GM21447 (cell line): ENCODE data around the gene MNX1.

Source experiments
- ATAC-seq: cut with Tn5 transposase; IDR thresholded peaks from one replicate; pipeline ENCODE4 v1.9.1; 2021; ENCODE audit not compliant: unreplicated experiment

Gene MNX1

DNA sequence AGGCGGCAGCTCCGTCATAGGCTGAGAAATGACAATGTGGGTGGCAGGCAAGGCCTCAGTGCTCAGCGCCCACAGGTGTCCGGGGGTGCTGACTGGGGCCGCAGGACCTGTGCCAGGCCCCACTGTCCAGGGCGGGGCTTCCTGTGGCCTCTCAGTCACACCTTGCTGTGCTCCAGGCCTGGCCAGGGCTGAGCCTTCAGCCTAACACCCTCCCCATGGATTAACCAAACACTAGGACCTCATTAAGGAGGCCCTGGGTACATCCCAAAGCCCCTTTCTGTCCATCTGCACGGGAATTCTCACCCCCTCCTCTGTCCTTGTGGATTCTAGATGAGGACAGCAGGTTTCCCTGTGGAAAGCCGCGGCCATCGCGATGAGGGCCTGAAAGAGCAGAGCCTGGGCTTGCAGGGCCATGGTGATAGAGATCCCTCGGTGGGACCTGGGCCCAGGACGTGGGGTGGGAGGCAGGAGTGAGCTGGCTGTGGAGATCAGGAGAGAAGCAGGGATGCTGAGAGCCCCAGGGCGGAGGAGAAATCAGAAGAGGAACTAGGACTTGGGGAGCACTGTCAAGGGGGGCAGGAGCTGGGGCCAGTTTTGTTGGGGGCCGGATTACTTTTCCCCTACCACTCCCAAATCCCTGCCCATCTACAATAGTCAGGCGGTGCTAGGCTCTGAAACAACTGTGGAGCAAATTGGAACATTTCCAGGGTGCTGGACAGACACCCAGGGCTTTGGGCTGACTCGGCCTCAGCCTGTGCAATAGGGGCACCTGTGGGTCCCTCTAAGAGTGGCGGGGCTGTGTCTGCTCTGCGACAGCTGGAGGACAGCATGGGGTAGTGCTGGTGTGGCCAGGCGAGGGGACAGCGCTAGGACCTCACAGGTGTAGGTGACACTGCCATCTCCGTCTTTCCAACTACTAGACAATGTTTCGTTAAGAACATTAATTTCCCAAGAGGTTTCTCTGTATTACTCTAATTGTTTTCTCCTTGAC is 23.3 kb upstream of the MNX1 start:
- ATAC-seq: no peak

DNA sequence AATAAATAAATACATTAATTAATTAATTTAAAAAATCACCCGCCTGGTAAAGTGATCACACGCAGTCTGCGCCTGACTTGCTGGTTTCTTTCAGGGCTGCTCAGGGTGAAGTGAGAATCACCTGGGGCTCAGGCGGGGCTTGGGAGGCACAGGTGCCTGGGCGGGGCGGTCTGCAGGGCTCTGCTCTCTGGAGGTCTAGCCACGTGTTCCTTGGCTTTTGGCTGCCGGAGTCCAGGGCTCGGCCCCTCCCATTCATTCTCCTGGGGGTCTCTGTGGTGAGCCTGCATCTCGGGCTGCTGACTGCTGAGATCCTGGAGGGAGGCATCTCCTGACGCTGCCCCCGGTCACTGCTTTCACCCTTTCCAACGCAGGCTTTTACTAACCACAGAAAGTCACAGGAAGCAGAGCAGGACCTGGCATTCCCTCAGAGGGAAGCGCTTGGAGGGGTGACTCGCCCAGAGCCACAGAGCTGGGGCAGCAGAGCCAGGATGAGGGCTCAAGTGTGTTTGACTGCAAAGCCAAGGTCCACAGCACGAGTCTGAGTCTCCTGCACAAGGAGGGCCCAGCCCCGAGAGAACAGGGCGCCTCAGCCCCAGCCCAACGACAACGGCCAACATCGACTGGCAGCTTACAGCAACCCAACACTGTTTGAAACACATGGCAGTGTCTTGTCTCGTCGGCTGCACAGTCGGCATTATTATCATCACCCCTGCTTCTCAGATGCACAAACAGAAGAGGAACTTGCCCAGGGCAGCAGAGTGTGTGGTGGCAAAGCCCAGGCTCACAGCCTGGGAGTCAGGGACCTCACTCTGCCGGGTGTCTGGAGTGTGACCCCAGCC is 22.4 kb upstream of the MNX1 start:
- no peak for ATAC-seq

DNA sequence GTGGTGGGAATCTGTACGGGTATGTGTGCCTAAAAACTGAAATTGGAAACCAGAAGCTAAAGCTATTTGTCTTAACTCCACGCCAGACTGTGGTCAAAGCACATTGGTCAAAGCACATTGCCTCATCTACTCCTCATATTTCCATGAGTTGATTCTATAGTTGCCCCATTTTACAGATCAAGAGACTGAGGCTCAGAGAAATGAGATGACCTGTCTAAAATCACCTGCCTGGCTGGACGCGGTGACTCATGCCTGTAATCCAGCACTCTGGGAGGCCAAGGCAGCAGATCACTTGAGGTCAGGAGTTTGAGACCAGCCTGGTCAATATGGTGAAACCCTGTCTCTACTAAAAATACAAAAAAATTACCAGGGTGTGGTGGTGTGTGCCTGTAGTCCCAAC is 21.7 kb upstream of the MNX1 start:
- no peak for ATAC-seq

DNA sequence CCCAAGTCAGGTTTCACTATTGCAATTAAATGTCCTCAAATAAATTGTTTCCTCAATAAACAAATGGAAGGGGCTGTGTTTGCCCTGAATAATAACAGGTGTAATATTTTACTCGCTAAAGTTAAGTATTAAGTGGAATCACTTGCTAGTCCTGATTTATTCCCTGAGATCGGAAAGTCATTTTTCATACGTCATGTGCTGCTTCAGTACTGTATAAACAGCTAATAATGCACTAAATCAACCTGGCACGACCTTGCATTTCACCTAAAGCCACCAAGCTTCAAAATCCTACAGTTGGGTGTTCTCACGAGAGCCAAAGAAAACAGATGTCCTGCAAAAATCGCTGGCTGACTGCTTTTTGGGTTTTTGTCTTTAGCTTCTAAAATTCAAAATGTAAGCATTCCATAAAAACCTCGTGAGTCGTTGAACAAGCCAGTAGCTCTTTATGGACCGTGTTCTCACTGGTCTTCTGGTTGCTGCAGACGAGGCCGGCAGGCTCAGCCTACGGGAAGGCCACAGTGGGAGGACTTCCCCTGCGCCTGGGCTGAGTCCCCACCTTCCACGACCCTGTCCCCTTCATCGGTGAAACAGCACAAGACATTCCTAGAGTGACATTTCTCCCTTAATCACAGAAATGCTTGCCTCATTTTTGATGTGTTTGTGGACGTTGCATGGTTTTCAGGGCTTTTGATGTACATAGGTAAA is 17.9 kb upstream of the MNX1 start:
- no peak for ATAC-seq

DNA sequence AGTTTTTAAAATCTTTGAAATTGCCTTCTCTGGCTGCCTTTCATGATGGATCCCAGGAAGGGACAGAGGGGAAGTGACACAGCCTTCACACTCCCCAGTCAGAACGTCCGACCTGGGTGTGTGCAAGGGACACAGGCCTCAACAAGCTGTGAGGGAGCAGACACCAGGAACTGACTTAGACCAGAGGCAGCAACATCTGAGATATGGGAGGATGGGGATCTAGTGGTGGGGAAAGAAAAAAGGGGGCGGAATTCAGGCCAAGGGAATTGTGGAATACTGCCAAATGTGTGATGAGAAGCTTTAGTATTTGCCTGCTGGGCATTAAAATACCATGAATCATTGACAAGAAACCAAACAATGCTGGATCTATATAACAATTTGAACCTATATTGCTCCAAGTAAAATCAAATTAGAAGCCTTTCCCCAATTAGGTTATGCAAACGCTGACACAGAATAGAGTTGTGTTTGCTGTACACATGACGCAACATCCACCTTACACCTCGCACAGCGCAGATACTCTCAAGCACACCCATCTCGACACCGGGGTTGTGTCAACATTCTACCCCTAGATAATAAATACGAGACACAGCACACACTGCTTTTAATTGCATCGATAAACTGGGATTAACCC is 17.2 kb upstream of the MNX1 start:
- ATAC-seq: no peak

DNA sequence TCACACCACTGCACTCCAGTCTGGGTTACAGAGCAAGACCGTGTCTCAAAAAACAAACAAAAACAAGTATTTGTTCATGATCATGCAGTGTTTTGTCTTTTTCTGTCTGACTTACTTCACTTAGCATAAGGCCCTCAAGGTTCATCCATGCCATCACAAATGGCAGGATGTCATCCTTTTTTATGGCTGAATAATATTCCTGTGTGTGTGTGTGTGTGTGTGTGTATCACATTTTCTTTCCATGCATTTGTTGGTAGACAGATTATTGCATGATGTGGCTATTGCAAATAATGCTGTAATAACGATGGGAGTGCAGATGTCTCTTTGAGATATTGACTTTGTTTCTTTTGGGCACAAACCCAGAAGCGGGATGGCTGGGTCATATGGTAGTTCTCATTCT is 14.3 kb upstream of the MNX1 start:
- no peak for ATAC-seq

DNA sequence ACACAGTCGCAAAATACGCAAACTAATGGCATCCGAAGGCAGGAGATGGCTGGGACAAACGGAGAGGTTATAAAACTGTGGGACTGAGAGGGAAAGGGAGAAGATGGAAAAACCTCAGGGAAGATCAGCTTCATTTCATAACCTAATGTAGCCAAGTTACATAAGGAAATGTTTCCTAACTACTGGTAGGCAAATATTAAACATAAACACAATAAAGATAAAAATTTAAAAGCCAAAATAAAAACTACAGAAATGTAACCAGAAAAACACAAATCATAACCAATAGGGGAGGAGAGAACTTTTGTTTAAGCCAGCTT is 13.1 kb upstream of the MNX1 start:
- no peak for ATAC-seq

DNA sequence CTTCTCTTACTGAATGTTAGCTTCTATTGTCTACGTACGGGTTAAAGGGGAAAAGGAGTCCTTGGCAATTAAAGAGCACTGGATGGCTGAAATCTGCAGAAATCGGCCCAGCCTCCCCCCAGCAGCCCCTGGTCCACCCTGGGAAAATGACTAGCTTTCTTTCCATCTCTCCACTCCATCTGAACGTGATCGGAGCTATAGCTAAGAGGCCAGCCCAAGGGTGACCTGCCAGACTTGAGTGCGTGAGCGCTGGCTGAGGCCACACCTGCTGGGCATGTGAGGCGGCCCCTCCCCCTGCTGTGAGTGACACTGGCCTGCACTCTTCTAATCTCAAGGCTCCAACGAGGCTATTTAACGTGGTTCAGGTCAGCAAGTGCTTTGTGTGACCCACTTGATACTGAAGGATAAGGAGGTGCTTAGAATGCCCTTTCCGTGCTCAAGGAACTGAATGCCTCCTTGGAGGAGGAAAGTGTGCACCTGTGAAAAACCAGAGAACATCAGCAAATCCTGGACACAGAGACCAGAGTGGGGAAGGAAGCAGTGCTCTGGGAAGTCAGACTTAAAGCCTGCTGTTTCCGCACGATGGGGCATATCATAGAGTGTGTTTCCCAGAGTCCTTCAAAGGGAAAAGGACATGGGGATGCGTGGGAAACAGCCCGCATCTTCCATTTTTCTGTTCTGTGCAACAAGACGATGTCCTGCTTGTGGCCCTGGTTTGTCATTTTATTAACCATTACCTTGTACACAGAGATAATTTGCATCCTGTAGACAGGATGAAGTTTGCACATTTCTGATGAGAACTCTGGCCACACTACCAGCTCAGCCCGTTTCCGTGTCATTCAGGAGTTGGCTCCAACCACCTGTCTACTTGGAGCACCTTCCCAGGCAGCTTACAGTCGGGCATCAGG is 12.5 kb upstream of the MNX1 start:
- peak; percentile 56 for ATAC-seq

DNA sequence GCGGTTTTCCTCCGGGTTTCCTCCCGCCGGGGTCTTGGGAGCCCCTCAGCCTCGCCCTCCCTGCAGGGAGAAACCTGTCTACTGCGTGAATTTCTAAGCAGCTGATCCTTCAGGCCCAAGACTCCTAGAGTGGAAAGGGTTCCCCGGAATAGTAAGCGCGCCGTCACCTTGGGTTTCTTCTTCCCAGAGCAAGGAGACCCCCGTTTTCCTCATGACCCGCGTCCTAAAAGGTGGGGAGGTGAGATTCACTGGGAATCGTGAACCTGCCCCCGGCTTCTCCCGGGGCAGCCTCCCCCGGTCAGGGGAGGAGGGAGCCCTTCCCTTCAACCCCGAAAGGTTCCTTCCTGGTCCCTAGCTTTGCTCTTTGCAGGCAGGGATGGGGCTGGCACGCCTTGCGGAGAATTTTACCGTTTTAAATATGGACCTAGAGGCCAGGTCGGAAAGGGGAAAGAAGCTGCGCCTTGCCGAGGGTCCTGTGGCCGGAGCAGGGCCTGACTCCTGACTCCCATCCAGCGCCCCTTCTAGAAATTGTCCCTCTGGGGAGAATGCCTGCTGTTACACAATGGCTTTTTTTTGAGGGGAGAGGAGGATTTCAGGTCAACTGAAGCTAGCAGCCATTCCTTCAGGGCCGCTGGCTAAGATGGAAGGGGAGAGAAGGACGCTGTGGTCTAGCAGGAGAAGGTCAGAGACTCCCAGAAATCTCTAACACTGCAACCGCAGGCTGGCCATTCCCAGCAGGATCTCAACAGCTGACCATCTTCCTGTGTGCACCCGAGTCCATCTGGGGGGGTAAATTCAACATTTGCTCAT is 11.6 kb upstream of the MNX1 start:
- ATAC-seq: no peak

DNA sequence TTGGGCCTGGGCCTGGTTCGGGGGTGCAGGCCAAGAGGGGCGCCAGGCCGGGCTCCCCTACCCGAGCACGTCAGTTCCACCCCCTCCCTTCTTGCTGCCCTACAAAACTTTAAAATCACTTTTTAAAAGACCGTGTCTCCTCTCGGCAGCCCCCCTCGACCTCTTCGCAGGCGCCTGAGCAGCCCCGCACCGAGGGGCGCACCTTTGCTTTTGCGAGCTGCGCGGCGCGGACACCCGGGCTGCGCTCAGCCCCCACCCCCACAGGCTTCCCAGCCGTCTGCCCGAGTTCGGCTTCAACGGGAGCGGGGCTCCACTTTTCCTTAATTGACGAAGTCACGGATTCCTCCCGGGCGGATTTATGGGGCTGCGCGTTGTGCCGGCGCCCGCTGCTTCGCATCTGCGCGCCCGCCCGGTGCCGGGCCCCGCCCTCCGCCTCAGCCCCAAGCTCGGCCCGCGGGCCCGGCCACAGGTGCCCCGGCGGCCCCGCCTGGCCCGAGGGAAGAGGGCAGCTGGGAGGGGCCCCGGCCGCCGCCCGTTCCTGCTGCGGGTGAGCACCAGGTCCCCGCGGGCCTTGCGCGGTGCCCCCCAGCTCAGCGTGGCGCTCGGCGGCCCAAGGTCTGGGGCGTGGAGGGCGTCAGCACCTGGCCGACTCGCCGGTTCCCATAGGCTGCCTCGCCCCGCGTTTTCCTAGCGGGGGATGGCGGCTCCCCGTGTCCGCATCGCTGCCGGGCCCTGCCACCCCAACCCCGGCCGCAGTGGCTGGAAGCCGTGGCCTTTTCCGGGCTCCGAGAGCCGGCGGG is 10.8 kb upstream of the MNX1 start:
- no peak for ATAC-seq

DNA sequence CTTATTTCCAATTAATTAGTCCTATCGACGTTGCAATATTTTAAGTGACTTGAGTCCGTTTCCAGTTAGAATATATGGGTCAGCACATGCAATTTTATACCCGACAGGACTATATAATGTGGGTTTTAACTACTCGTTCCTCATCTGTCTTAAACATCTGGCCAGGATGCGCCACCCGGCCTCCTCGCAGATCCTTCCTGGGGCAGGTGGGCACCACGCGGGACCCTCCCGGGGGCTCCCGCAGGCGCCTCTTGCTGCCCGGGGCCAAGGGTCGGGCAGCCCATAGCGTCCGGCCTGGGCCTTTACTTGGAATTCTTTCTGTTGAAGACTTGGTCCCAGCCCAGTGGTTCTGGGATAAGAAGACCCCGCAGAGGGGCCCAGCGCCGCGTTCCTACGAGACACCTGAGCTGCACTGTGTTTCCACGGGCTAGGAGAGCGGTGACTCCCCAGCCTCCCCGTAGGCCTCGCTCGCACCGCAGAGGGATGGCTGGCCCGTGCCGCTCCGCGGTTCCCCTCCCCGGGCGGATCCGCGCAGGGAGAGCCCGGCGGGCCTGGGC is 10.1 kb upstream of the MNX1 start:
- no peak for ATAC-seq

DNA sequence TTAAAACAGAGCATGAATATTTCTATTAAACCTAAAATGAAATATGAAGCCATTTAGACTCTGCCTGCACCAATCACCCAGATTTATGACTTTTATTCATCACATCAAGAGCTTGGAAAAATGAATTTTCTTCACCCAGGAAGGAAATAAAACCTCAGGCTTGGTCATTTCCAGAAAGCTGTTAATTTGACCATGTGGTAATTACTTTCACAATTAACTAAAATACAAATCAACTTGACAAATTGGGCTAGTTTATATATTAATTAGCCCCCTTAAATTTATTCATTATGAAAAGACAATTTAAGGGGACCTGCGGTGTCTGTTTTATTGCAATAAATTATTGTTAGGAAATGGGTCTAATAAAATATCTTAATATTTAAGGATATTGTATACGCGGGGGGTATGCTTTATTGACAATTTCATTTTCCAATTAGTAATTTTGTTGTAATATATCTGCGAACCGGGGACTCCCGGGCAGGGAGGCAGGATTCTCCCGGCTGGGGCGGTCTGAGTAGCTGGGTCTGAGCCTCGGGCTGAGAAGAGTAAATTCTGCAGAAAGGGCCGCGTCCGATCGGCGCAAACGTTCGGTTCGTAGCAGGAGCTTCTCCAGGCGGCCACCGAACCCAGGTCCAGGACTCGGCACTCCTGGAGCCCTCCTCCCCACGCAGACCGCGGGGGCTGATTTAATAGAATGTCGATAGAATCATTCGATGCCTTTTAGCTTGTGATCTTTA is 9.4 kb upstream of the MNX1 start:
- ATAC-seq: no peak

DNA sequence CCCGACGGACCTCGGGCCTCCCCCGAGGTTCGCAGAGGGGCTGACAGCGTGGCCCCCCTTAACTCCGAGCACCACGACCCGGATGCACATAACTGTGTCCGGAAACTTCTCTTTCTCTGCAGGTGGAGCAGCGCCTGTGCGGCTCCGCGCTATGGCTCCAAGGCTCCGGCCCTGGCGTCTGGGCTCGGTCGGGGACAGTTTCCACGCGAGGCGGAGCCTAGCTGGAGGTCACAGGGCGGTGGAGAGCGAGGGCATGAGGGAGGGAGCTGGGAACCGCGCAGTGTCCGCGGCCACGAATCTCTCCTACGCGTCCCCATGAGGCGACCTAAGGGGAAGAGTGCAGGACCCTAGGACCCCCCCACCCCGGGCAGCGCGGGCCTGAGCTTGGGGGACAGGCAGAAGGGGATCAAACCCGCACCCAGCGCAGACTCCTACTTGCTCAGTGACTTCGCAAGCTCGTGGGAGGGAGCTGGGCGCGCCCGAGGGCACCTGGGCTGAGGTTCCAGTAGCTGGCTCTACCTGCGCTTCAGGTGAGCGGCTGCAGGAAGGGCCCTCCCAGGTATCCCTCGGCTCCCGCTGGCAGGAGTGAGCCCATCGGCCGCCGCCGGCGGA is 8.6 kb upstream of the MNX1 start:
- ATAC-seq: no peak

DNA sequence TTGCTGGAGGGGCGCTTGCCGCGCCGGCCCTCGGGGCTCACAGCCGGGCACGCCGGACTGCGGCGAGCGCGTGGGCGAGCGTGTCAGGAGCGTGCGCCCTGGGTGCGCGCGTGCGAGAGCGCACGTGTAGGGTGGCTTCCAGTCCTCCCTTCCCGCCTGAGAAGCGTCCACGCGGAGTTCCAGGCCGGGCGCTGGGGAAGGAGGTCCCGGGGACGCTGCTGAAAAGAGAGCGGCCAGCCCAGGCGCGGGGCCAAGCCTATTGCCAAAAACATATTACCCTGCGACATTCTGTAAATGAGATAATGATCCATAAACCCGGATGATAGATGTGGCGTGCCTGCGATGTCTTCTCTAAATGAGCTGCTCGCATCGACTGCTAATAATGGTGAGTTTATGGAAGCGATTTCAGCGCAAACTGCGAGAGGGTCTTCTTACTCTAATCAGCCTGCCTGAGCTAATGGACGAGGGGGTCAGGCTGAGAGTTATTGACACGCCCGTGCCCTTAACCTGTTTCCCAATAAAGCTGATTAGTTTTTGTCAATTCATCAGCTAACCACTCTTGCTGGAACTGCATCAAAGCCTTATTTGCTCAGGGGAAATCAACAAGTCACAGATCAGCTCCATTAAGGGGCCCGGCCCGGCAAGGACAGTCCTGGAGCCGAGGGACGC is 8.0 kb upstream of the MNX1 start:
- no peak for ATAC-seq

DNA sequence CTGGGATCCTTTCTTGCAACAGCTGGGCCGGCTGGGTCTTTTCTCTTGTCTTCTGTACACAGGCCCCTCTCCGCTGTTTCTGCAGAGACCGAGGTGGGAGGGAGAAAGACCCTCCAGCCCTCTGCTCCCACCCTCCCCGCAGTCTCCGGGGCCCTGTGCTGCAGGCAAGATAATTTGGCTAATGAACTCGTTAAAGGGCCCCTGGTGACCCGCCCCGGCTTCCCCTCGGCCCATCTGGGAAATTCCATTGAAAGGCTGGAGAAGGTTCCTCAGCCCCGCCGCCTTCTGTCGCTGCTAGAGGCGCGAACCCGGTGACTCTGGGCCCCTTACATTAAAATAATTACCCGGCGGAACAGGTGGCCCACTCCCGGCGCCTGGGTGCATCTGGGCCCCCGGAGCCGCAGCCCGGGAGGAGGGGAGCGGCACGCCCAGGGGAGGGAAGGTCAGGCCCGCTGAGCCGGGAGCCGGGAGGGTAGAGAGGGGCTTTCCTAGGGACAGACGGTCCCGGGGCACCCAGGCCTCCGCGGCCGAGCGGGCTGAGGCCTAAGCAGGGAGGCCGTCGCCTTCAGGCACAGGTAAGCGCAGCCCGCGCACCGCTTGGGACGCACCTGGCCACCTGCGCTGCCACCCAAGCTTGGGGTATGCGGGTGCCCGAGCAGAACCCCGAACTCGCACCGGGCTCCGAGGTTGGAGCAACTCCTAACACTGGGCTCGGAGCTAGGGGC is 7.3 kb upstream of the MNX1 start:
- no peak for ATAC-seq

DNA sequence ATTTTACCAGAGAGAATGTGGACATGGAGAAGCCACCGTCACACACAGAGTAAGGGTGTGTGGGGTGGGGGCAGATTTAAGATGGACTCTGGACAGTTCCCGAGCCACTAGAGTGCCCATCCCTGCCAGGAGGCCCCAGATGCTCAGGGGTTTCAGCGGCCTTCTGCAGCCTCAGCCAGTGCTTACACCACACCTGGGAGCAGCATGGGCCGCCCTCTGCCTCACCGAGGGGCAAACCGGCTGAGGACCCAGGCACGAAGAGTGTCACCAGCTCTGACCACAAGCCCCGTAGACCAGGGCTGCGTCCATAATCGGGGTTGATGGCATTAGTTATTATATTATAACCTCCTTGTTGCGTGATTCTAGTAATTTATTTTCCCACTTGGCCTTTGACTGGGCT is 6.7 kb upstream of the MNX1 start:
- ATAC-seq: no peak
